Neural crest cell (in vitro differentiated cells): ENCODE data around the gene IZUMO1. TPM values are rescaled to one million over a fixed set of nuclear protein-coding genes. Genes with fewer than 3 reads are reported as not detected.

Source experiments
- DNase-seq: peaks from one replicate; pipeline ENCODE4 v3.0.0; 2021; ENCODE audit warnings: low read depth, mixed read lengths, low spot score
- H3K27ac Mint-ChIP-seq: one replicate; pipeline ENCODE4 v1.8.0; 2021; ENCODE audit warnings: mild to moderate bottlenecking, mixed read lengths; ENCODE audit not compliant: unreplicated experiment
- H3K27me3 Mint-ChIP-seq: 2 replicates; pipeline ENCODE4 v1.8.0; 2021; ENCODE audit warnings: low read depth, mild to moderate bottlenecking, mixed read lengths
- H3K36me3 Mint-ChIP-seq: 2 replicates; pipeline ENCODE4 v1.8.0; 2021; ENCODE audit warnings: low read depth, mild to moderate bottlenecking, mixed read lengths
- H3K4me1 Mint-ChIP-seq: 2 replicates; pipeline ENCODE4 v1.8.0; 2021; ENCODE audit warnings: mixed read lengths
- H3K4me3 Mint-ChIP-seq: one replicate; pipeline ENCODE4 v1.8.0; 2021; ENCODE audit warnings: mild to moderate bottlenecking, mixed read lengths
- H3K9me3 Mint-ChIP-seq: 2 replicates; pipeline ENCODE4 v1.8.0; 2021; ENCODE audit warnings: mixed read lengths
- CTCF ChIP-seq: fragments of 200-600 bp; sonication (generic); conservative IDR thresholded peaks from 2 replicates; pipeline ENCODE4 v1.5.0; 2021; ENCODE audit warnings: antibody characterized with exemption, mild to moderate bottlenecking
- total RNA-seq: library from RNA; stranded (reverse); gene quantifications from 2 replicates; pipeline ENCODE4 v1.2.1, GENCODE V29; 2021

The IZUMO1 gene
- total RNA-seq, 1 donor from 2014 or later = 0.23 TPM

GRCh38 chr19:48741129-48741999 is 5.3 kb downstream of the IZUMO1 start:
- H3K27me3 Mint-ChIP-seq = peaks cover 37% of the 10 kb centered on the region
- H3K4me3 Mint-ChIP-seq = peak overlapping the region; percentile 56
- no peak for TF ChIP-seq CTCF
- H3K4me1 Mint-ChIP-seq = peaks cover 20% of the 10 kb centered on the region
- H3K36me3 Mint-ChIP-seq = peaks cover 3% of the 10 kb centered on the region
- no peak overlapping the region for H3K27ac Mint-ChIP-seq
- peaks cover 5% of the 10 kb centered on the region for H3K9me3 Mint-ChIP-seq
- no peak for DNase-seq

- peak within 1 kb of the TSS; percentile 56 for H3K4me3 Mint-ChIP-seq
- H3K9me3 Mint-ChIP-seq = no peaks in the 10 kb centered on the region
- peaks cover 15% of the 10 kb centered on the region for H3K4me1 Mint-ChIP-seq
- TF ChIP-seq CTCF = no peak
- DNase-seq = no peak
- no peak within 1 kb of the TSS for H3K27ac Mint-ChIP-seq
- peaks cover 37% of the 10 kb centered on the region for H3K27me3 Mint-ChIP-seq
- no peaks in the 10 kb centered on the region for H3K36me3 Mint-ChIP-seq
Observed at GRCh38 chr19:48740164-48740972, 6.3 kb downstream of the IZUMO1 start, which contains the start of gene RASIP1. RASIP1 (minus strand) TSS chr19:48740610; CDS start chr19:48740282, 328 bp downstream.

GRCh38 chr19:48739404-48740163 is 7.1 kb downstream of the IZUMO1 start:
- H3K4me3 Mint-ChIP-seq = no peak overlapping the region
- no peak overlapping the region for H3K27ac Mint-ChIP-seq
- no peak for DNase-seq
- H3K9me3 Mint-ChIP-seq = no peaks in the 10 kb centered on the region
- no peaks in the 10 kb centered on the region for H3K36me3 Mint-ChIP-seq
- TF ChIP-seq CTCF = no peak
- peaks cover 16% of the 10 kb centered on the region for H3K4me1 Mint-ChIP-seq
- H3K27me3 Mint-ChIP-seq = peaks cover 41% of the 10 kb centered on the region

- Mint-ChIP-seq H3K27me3 (peaks cover 39% of the 10 kb centered on the region), H3K4me1 (peaks cover 16% of the 10 kb centered on the region), H3K9me3 (no peaks in the 10 kb centered on the region), H3K27ac (no peak overlapping the region), H3K36me3 (no peaks in the 10 kb centered on the region), H3K4me3 (peak overlapping the region; percentile 82)
- DNase-seq = peak; percentile 95
- peak; percentile 50 for TF ChIP-seq CTCF
Observed at GRCh38 chr19:48738557-48739403, 7.9 kb downstream of the IZUMO1 start.
